K562 (cell line): ENCODE measurements around the gene SLC12A9. TPM values are rescaled to one million over a fixed set of nuclear protein-coding genes. Genes with fewer than 3 reads are reported as not detected.

Experiments used
- BCL6 ChIP-seq: fragments of 250-450 bp; sonication (Bioruptor Pico); IDR thresholded peaks from 2 replicates; pipeline ENCODE4 v1.4.0; 2020
- CHD4 ChIP-seq: fragments of 200-600 bp; sonication (generic); IDR thresholded peaks from 3 replicates; pipeline ENCODE4 v1.6.1; 2012; ENCODE audit warnings: low read depth, mild to moderate bottlenecking, mixed read lengths, low read length, inconsistent platforms; ENCODE audit not compliant: insufficient read depth, insufficient replicate concordance, poor library complexity, severe bottlenecking
- DPF2 ChIP-seq: fragments of 450-650 bp; IDR thresholded peaks from 2 replicates; pipeline ENCODE4 v1.6.1; 2016
- ELF2 ChIP-seq: fragments of 250-450 bp; sonication (Bioruptor Pico); IDR thresholded peaks from 2 replicates; pipeline ENCODE4 v1.5.0; 2021; ENCODE audit warnings: mild to moderate bottlenecking
- ETS2 ChIP-seq: IDR thresholded peaks from 2 replicates; pipeline ENCODE4 v1.6.1; 2016; ENCODE audit warnings: borderline replicate concordance, missing genetic modification characterization, mild to moderate bottlenecking, moderate library complexity, missing compliant biosample characterization; ENCODE audit not compliant: poor library complexity, severe bottlenecking
- GATAD2A ChIP-seq: fragments of 450-650 bp; IDR thresholded peaks from 2 replicates; pipeline ENCODE4 v1.6.1; 2017
- MBD2 ChIP-seq: sonication (generic); IDR thresholded peaks from 2 replicates; pipeline ENCODE4 v1.6.1; 2016; ENCODE audit warnings: low read depth, borderline replicate concordance
- SETDB1 ChIP-seq: IDR thresholded peaks from one replicate; pipeline ENCODE4 v1.6.1; 2012; ENCODE audit warnings: low read length, control low read depth, inconsistent platforms
- TCF3 ChIP-seq: sonication (generic); formaldehyde crosslinking; IDR thresholded peaks from 2 replicates; pipeline ENCODE4 v1.4.0; 2020; ENCODE audit warnings: mild to moderate bottlenecking, missing genetic modification reagents
- THRAP3 ChIP-seq: fragments of 450-650 bp; IDR thresholded peaks from 2 replicates; pipeline ENCODE4 v1.6.1; 2016; ENCODE audit warnings: mild to moderate bottlenecking, inconsistent platforms, borderline replicate concordance
- ZNF263 ChIP-seq: sonication (generic); formaldehyde crosslinking; IDR thresholded peaks from 2 replicates; pipeline ENCODE4 v1.8.0; 2022; ENCODE audit warnings: mild to moderate bottlenecking, missing genetic modification reagents, borderline replicate concordance
- ZNF354B ChIP-seq: fragments of 250-450 bp; sonication (Bioruptor Pico); IDR thresholded peaks from 2 replicates; pipeline ENCODE4 v1.4.0; 2020
- ZNF644 ChIP-seq: fragments of 200-800 bp; sonication (Bioruptor generic); IDR thresholded peaks from 2 replicates; pipeline ENCODE4 v1.6.1; 2016; ENCODE audit warnings: low read depth, missing genetic modification characterization, missing compliant biosample characterization
- polyA plus RNA-seq, 8 experiments: library from polyadenylated mRNA; depleted of rRNA in 4 of 8; stranded (reverse) in 5 of 8; unstranded in 3 of 8; fragments of >200 nt; fragmentation: Nextera tagmentation in 2 of 8; fragmentation: Illumina TruSeq in 1 of 8; extraction: Ambion mirVana in 2 of 8; extraction: Trizol in 1 of 8; gene quantifications; 2 replicates each; pipeline versions ENCODE4 v1.2.1 to v1.2.3, GENCODE V29; 2011 to 2014; ENCODE audit warnings: inconsistent platforms in 1 of 8, missing spikeins in 1 of 8
- total RNA-seq, 7 experiments: library from RNA; depleted of rRNA in 6 of 7; stranded (reverse); fragments of >200 nt in 6 of 7; fragmentation: Illumina TruSeq in 2 of 7; extraction: Trizol in 2 of 7; gene quantifications; 2 replicates each; pipeline versions ENCODE4 v1.2.1 to v1.2.3, GENCODE V29; 2011 to 2021; ENCODE audit warnings: low replicate concordance in 1 of 7
- TF ChIP-seq, protein P1 (sequence below): sonication (generic); formaldehyde crosslinking; IDR thresholded peaks from 2 replicates; pipeline ENCODE4 v1.8.1; 2023; ENCODE audit warnings: mild to moderate bottlenecking, missing genetic modification reagents
- TF ChIP-seq, protein P2 (sequence below): fragments of 450-650 bp; conservative IDR thresholded peaks from 2 replicates; pipeline ENCODE4 v1.6.1; 2016; ENCODE audit warnings: missing genetic modification characterization, low read depth, mild to moderate bottlenecking, control low read depth, missing compliant biosample characterization
- TF ChIP-seq, protein P3 (sequence below): fragments of 250-450 bp; sonication (Bioruptor Pico); IDR thresholded peaks from 2 replicates; pipeline ENCODE4 v1.8.0; 2022; ENCODE audit warnings: inconsistent platforms, mild to moderate bottlenecking, moderate library complexity, borderline replicate concordance
- TF ChIP-seq, protein P4 (sequence below): sonication (generic); formaldehyde crosslinking; IDR thresholded peaks from 2 replicates; pipeline ENCODE4 v1.9.0; 2022; ENCODE audit warnings: mild to moderate bottlenecking, missing genetic modification reagents
- TF ChIP-seq, protein P5 (sequence below): fragments of 450-650 bp; IDR thresholded peaks from 2 replicates; pipeline ENCODE4 v1.6.1; 2014; ENCODE audit warnings: low read depth, mild to moderate bottlenecking, moderate library complexity, borderline replicate concordance
- TF ChIP-seq, protein P6 (sequence below): fragments of 450-650 bp; formaldehyde crosslinking; IDR thresholded peaks from 2 replicates; pipeline ENCODE4 v1.4.0; 2022; ENCODE audit warnings: missing genetic modification characterization

Gene SLC12A9
- total and polyA plus RNA-seq, 9 of the 15 experiments (the other 6 are each of a cell fraction or from before 2014, with no cell fraction given) = 0.06 to 20.2 (median 10.7) TPM

DNA sequence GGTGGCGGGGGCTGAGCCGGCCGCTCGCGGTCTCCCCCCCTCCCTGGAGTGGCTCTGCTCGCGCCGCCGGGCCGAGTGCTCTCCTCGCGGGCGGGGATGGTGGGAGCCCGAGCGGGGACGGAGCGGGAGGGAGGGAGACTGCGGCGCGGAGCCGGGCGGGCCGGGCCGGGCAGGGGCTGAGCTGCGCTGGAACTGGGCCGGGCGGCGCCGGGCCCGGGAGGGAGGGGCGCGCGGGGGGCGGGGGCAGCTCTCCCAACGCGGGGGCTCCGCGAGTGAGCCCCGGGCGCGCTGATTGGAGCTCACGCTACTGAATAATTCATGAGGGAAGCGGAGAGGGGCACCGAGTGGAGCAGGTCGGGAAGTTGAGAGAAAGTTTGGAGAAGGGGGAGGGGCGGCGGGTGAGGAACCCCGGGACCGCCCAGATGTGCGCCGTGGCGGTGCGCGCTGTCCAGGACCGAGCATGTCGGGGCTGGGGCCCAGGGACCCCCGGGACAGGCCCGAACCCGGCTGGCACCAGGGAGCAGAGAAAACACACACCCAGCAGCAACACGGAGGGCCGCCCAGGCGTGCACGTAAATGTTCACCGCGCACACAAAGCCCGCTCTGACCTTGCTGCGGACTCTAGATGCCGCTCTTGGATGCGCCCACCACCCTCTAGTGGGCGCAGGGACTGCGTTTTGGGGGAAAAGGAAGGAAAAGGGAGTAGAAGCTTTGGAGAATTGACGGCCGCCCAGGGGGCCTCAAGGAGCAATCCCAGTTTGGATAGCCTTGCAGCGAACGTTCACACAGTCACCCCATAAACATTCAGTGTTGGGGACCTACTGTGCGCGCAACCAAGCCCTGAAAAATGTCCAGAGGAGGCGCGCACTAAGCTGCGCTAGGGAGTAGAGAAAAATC lies 24.9 kb upstream of the SLC12A9 start, which contains the start of gene EPHB4 (continued):
- TF ChIP-seq ZNF354B (CRISPR knock-in tag) (0 out of 2 replicates have a peak, but pooled peaks have one; percentile 15), ZNF263 (CRISPR knock-in tag) (peak; percentile 59; the same call in 1 of the 2 replicates), ZNF644 (tag) (peak; percentile 25; the same call in 1 of the 2 replicates), GATAD2A (peak; percentile 75; the same call in 1 of the 2 replicates), TCF3 (CRISPR knock-in tag) (peak; percentile 43; the same call in 1 of the 2 replicates), ELF2 (CRISPR knock-in tag) (no peak), CHD4 (peak; percentile 69), ETS2 (tag) (no peak), DPF2 (peak; percentile 56), SETDB1 (no peak), THRAP3 (no peak), BCL6 (CRISPR knock-in tag) (no peak), MBD2 (peak; percentile 47; the same call in 1 of the 2 replicates)
- TF ChIP-seq, protein P1, sequence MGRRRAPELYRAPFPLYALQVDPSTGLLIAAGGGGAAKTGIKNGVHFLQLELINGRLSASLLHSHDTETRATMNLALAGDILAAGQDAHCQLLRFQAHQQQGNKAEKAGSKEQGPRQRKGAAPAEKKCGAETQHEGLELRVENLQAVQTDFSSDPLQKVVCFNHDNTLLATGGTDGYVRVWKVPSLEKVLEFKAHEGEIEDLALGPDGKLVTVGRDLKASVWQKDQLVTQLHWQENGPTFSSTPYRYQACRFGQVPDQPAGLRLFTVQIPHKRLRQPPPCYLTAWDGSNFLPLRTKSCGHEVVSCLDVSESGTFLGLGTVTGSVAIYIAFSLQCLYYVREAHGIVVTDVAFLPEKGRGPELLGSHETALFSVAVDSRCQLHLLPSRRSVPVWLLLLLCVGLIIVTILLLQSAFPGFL (CRISPR knock-in tag) = no peak
- TF ChIP-seq, protein P2, sequence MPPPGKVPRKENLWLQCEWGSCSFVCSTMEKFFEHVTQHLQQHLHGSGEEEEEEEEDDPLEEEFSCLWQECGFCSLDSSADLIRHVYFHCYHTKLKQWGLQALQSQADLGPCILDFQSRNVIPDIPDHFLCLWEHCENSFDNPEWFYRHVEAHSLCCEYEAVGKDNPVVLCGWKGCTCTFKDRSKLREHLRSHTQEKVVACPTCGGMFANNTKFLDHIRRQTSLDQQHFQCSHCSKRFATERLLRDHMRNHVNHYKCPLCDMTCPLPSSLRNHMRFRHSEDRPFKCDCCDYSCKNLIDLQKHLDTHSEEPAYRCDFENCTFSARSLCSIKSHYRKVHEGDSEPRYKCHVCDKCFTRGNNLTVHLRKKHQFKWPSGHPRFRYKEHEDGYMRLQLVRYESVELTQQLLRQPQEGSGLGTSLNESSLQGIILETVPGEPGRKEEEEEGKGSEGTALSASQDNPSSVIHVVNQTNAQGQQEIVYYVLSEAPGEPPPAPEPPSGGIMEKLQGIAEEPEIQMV = no peak
- TF ChIP-seq, protein P3, sequence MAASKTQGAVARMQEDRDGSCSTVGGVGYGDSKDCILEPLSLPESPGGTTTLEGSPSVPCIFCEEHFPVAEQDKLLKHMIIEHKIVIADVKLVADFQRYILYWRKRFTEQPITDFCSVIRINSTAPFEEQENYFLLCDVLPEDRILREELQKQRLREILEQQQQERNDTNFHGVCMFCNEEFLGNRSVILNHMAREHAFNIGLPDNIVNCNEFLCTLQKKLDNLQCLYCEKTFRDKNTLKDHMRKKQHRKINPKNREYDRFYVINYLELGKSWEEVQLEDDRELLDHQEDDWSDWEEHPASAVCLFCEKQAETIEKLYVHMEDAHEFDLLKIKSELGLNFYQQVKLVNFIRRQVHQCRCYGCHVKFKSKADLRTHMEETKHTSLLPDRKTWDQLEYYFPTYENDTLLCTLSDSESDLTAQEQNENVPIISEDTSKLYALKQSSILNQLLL (CRISPR knock-in tag) = no peak
- TF ChIP-seq, protein P4, sequence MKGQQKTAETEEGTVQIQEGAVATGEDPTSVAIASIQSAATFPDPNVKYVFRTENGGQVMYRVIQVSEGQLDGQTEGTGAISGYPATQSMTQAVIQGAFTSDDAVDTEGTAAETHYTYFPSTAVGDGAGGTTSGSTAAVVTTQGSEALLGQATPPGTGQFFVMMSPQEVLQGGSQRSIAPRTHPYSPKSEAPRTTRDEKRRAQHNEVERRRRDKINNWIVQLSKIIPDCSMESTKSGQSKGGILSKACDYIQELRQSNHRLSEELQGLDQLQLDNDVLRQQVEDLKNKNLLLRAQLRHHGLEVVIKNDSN (CRISPR knock-in tag) = no peak
- TF ChIP-seq, protein P5, sequence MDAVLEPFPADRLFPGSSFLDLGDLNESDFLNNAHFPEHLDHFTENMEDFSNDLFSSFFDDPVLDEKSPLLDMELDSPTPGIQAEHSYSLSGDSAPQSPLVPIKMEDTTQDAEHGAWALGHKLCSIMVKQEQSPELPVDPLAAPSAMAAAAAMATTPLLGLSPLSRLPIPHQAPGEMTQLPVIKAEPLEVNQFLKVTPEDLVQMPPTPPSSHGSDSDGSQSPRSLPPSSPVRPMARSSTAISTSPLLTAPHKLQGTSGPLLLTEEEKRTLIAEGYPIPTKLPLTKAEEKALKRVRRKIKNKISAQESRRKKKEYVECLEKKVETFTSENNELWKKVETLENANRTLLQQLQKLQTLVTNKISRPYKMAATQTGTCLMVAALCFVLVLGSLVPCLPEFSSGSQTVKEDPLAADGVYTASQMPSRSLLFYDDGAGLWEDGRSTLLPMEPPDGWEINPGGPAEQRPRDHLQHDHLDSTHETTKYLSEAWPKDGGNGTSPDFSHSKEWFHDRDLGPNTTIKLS = peak; percentile 43; the same call in 1 of the 2 replicates
- TF ChIP-seq, protein P6, sequence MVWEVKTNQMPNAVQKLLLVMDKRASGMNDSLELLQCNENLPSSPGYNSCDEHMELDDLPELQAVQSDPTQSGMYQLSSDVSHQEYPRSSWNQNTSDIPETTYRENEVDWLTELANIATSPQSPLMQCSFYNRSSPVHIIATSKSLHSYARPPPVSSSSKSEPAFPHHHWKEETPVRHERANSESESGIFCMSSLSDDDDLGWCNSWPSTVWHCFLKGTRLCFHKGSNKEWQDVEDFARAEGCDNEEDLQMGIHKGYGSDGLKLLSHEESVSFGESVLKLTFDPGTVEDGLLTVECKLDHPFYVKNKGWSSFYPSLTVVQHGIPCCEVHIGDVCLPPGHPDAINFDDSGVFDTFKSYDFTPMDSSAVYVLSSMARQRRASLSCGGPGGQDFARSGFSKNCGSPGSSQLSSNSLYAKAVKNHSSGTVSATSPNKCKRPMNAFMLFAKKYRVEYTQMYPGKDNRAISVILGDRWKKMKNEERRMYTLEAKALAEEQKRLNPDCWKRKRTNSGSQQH = no peak
